Muscle layer of colon (tissue), 2 donors: ENCODE data around the gene DGKD.

Source experiments
- H3K27ac ChIP-seq: one replicate; pipeline ENCODE4 v1.7.0; 2013; ENCODE audit warnings: low read depth, mild to moderate bottlenecking, low read length, moderate library complexity
- H3K27me3 ChIP-seq, 2 donors: one replicate each; pipeline ENCODE4 v1.7.0; 2013; ENCODE audit warnings: low read length in 2 of 2, mild to moderate bottlenecking in 2 of 2; ENCODE audit not compliant: insufficient read depth in 2 of 2, control insufficient read depth in 1 of 2
- H3K36me3 ChIP-seq: one replicate; pipeline ENCODE4 v1.7.0; 2013; ENCODE audit warnings: mild to moderate bottlenecking, low read length; ENCODE audit not compliant: insufficient read depth
- H3K4me1 ChIP-seq: one replicate; pipeline ENCODE4 v1.7.0; 2013; ENCODE audit warnings: mild to moderate bottlenecking, low read length; ENCODE audit not compliant: insufficient read depth
- H3K4me3 ChIP-seq, 2 donors: one replicate each; pipeline ENCODE4 v1.7.0; 2013; ENCODE audit warnings: low read length in 2 of 2, low read depth in 1 of 2, mild to moderate bottlenecking in 1 of 2, moderate library complexity in 1 of 2
- H3K9ac ChIP-seq: one replicate; pipeline ENCODE4 v1.7.0; 2013; ENCODE audit warnings: low read length
- H3K9me3 ChIP-seq: one replicate; pipeline ENCODE4 v1.7.0; 2013; ENCODE audit warnings: mild to moderate bottlenecking, low read length
- donor health status: abdominal sarcoma.
- donor health status: Adenocarcinoma of cecum.

Gene DGKD

DNA sequence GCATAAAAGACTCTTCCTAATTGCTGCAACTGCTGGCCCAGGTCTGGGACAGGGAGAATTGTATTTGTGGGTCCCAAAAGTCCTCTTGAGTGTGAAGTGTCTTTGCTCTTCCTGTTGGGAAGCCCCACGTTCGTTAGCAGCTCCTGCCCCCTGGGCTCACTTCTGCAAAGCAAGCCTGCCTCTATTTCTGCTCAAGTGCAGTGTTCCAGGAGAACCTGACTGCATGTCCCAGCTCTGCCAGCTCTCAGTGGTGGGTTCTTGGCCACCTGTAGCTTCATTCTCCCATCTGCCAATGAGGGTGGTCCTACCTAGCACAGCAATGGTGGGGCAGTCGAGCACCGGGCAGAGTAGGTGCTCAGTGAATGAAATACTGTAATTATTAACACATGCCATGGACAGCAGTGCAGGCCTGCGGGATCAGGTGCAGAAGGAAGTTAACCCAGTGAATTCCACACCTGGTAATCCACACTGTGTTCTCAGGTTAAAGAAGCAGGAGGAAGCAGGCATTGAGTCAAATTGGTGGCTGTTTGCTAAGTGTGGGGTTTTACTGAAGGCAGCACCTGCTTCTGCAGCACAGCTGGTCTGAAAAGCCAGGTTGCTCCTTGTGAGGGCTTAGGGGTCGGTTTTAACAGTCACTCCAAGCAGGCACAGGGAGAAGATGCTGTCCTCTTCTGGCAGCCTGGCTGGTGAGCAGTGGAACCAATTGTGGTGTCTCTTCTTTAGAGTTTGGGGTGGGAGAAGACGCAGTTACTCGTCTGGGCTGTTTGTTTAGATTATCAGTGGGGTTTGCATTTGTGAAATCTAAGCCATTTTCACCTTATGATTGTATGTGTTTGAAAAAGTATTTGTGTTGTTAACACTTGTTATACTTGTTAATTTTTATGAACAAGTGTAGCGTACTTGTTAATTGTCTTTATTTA lies 54.3 kb downstream of the DGKD start:
- Histone ChIP-seq H3K27ac (no peak overlapping the region), H3K9ac (no peak overlapping the region), H3K4me3 (no peak overlapping the region), H3K36me3 (peaks cover 6% of the 10 kb centered on the region), H3K4me1 (peaks cover 6% of the 10 kb centered on the region), H3K27me3 (no peaks in the 10 kb centered on the region), H3K9me3 (no peaks in the 10 kb centered on the region)

DNA sequence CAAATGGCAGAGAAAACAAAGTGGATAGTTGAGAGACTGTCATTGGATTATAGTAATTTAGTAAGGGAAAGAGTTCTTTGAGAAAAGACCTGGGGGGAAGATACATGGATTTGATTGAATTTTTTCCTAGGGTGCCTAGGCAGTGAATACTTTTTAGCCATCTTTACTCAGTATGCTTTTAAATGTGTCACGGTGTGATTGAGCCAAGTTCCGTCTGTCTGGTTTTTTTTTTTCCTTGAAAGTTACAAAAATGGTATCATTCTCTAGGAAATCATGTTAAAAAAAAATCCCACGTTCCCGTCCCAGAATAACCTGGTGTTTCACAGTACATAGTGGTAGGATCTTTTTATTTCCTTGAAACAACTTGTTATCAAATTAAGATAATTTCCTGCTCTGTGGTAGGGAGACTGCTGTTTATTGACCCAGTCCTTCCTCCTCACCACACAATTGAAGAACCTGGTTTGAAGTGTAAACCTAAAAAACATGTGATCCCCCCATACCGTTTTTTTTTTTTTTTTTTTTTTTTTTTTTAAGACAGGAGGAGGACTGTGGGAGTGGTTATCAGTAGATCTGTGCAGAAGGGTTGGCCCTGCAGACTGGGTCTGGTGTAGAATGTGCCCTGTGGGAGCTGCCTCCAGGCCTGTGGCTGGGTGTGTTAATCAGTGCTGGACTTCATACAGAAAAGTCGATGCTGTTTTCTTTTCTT lies 55.1 kb downstream of the DGKD start:
- Histone ChIP-seq H3K27me3 (no peaks in the 10 kb centered on the region), H3K9ac (no peak overlapping the region), H3K4me1 (peaks cover 14% of the 10 kb centered on the region), H3K9me3 (no peaks in the 10 kb centered on the region), H3K36me3 (peaks cover 6% of the 10 kb centered on the region), H3K4me3 (no peak overlapping the region), H3K27ac (no peak overlapping the region)

DNA sequence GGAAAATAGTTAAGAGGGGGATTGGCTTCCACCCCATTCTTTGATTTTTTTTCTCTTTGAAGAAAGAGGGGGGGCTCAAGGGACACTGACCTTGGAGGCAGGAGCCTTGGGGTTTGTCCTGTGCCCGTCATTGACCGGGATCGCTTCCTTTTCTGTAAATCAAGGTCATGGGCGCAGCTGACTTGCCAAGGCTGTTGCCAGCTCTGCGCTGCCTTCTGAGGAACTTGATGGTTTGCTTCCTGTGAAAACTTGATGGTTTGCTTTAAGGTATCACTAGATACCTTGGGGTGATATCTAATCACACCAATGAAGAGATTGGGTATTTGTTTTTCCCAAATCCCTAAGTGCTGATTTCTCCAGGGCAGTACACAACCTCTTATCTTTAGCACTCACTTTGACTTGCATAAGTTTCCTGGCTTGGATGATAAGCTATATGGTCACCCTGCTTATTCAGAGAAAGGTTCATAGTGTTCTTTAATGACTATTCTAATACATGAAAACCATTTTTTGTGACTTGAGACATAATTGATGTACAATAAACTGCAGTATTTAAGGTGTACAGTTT lies 56.0 kb downstream of the DGKD start:
- Histone ChIP-seq H3K27me3 (no peaks in the 10 kb centered on the region), H3K4me3 (no peak overlapping the region), H3K27ac (no peak overlapping the region), H3K9me3 (no peaks in the 10 kb centered on the region), H3K36me3 (peaks cover 6% of the 10 kb centered on the region), H3K4me1 (peaks cover 22% of the 10 kb centered on the region), H3K9ac (no peak overlapping the region)

DNA sequence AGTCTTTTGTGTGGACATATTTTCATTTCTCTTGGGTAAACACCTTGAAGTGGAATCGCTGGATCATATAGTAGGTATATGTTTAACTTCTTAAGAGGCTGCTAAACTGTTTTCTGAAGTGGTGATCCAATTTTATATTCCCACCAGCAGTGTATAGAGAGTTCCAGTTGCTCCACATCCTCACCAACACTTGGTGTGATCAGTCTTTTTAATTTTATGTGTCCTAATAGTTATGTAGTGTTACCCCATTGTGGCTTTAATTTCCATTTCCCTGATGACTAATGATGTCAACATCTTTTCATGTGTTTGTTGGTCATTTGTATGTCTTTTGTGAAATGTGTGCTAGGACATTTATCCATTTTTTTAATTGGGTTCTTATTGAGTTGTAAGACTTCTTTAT lies 56.9 kb downstream of the DGKD start:
- no peaks in the 10 kb centered on the region for H3K9me3 ChIP-seq
- no peaks in the 10 kb centered on the region for H3K27me3 ChIP-seq
- H3K4me3 ChIP-seq = no peak overlapping the region
- H3K36me3 ChIP-seq = peaks cover 3% of the 10 kb centered on the region
- peaks cover 24% of the 10 kb centered on the region for H3K4me1 ChIP-seq
- H3K9ac ChIP-seq = no peak overlapping the region
- no peak overlapping the region for H3K27ac ChIP-seq

DNA sequence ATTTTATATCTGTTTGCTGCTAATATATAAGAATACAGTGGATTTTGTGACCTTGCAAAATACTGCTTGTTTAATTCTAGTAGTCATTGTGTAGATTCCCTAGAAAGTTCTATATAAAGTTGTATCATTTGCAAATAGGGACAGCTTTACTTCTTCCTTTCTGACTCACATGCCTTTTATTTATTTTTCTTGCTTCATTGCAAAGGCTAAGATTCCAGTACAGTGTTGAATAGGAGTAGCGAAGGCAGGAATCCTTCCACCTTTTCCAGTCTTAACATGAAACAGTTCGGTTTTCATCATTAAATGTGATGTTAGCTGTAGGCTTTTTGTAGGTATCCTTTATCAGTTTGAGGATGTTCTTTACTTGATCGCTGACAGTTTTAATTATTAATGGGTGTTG lies 58.1 kb downstream of the DGKD start:
- no peaks in the 10 kb centered on the region for H3K36me3 ChIP-seq
- H3K4me1 ChIP-seq = peaks cover 24% of the 10 kb centered on the region
- H3K27me3 ChIP-seq = no peaks in the 10 kb centered on the region
- no peak overlapping the region for H3K27ac ChIP-seq
- H3K9ac ChIP-seq = no peak overlapping the region
- H3K4me3 ChIP-seq = no peak overlapping the region
- H3K9me3 ChIP-seq = no peaks in the 10 kb centered on the region

DNA sequence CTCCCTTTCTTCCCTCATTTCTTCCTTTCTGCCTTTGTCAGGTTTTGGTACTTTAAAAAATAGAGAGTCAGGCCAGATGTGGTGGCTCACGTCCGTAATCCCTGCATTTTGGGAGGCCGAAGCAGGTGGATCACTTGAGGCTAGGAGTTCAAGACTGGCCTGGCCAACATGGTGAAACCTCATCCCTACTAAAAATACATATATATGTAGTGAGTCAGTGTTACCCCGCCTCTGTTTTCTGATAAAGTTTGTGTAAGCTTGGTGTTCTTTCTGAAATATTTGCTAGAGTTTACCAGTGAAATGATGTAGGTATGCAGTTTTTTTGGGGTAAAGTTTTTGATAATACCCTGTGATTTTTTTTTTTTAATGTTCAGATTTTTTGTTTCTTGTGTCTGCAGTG lies 58.8 kb downstream of the DGKD start:
- no peaks in the 10 kb centered on the region for H3K36me3 ChIP-seq
- peaks cover 24% of the 10 kb centered on the region for H3K4me1 ChIP-seq
- H3K27me3 ChIP-seq = no peaks in the 10 kb centered on the region
- H3K9ac ChIP-seq = no peak overlapping the region
- no peak overlapping the region for H3K4me3 ChIP-seq
- no peak overlapping the region for H3K27ac ChIP-seq
- H3K9me3 ChIP-seq = no peaks in the 10 kb centered on the region

DNA sequence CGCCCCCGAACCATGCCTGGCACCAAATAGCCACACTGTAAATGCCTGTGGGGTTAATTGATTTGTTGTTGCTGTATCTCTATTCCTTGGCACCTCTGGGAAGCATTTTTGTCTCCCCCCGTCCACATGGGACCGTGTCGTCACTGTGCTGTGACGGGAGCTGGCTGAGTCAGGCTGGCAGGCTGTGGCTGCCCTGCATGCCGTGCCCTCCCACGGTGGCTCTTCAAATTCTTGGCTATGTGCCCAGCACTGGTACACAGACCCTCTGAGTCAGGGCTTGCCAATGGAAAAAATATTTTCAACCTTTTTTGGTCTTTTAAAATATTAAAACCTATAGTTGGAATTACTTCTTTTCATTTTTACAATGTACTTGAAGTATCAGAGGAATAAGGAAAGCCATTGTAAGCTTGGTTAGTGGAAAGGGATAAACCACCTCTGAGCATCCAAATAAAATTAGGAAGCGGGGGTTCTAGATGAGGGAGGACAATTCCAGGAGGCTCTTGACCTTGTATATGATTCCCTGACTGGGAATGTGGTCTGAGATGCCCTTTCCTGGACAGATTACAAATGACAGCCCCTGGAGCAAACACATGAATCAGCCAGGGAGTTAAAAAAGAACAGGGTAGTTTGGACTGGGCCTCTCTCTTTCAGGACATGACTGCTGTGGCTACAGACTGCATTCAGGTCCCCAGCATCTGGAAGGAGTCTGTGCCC lies 59.4 kb downstream of the DGKD start:
- Histone ChIP-seq H3K4me3 (no peak overlapping the region), H3K27me3 (no peaks in the 10 kb centered on the region), H3K27ac (no peak overlapping the region)

DNA sequence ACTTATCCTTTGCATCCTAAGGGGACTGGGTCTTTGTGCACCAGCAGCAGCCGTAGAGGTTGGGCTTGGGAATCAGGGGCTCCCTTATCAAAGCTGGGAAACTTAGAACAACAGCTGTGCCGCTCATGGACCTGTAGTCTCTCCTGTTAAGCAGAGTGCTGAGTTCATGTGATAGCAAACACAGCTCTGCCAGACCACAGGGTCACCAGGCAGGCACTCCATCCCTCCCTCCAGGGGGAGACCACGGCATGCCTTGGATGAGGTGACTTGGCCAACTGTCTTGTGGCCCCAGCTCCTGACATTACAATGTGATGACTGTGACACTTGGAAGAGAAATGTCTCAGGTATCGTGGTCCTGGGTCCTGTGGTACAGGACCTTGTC lies 60.0 kb downstream of the DGKD start:
- H3K27me3 ChIP-seq = no peaks in the 10 kb centered on the region
- peaks cover 33% of the 10 kb centered on the region for H3K4me1 ChIP-seq
- H3K4me3 ChIP-seq = no peak overlapping the region
- H3K9me3 ChIP-seq = no peaks in the 10 kb centered on the region
- no peak overlapping the region for H3K9ac ChIP-seq
- no peak overlapping the region for H3K27ac ChIP-seq
- H3K36me3 ChIP-seq = no peaks in the 10 kb centered on the region

More for the DNA sequence above, 59.4 kb downstream of the DGKD start:
- no peaks in the 10 kb centered on the region for H3K9me3 ChIP-seq
- no peaks in the 10 kb centered on the region for H3K36me3 ChIP-seq
- H3K4me1 ChIP-seq = peaks cover 28% of the 10 kb centered on the region
- H3K9ac ChIP-seq = no peak overlapping the region

DNA sequence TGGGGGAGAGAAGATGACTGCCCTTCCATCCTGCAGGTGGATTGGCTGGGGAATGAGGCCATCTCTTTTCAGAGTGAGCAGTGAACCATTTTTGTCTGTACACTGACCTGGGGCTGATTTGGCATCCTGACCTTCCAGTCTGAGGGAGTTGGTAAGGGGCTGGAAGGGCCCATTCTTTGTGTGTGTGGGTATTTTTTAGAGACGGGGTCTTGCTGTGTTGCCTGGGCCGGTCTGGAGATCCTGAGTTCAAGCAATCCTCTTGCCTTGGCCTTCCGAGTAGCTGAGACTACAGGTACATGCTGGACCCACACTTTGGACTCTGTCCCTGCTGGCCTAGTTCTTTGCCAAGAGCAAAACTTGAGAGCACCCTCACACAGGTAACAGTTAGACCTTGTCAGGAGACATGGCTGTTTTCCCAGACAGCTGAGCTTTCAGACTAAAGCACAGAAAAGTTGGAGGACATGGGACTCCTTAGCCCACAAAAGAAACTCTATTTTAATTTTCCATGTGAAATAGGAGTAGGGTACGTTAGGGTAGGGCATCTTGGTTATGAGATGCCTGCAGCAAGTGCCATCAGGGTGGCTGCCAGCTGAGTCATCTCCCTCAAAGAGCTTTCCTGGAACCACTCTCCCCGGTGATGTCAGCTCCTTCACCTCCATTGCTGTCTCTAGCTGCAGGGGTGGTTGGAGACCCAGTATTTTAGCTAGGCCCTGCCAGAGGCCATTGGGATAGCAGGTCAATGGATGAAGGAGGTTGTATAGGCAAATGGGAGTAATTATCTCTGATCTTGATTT lies 60.7 kb downstream of the DGKD start:
- Histone ChIP-seq H3K36me3 (no peaks in the 10 kb centered on the region), H3K9me3 (no peaks in the 10 kb centered on the region), H3K4me3 (no peak overlapping the region), H3K27me3 (no peaks in the 10 kb centered on the region), H3K9ac (no peak overlapping the region), H3K27ac (peak overlapping the region; percentile 27), H3K4me1 (peaks cover 40% of the 10 kb centered on the region)

DNA sequence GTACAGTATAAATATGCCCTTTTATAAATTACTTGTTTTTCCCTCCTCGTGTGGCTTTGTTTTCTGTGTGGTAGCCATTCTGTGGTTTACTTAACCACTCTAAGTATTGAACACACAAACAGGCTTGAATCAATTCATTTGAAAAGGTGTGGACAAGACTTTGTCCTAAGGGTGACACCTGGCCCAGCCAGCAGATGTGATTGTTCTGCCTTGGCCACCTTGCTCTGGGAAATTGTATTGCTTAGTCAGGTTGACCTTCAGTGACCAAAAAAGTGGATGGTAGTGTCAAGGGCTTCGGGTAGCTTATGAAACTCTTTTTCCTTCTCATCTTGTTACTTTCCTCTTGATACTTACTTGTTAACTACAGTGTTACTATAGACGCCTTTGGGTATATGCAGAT lies 61.9 kb downstream of the DGKD start:
- Histone ChIP-seq H3K9me3 (no peaks in the 10 kb centered on the region), H3K4me1 (peaks cover 45% of the 10 kb centered on the region), H3K27me3 (no peaks in the 10 kb centered on the region), H3K27ac (no peak overlapping the region), H3K9ac (no peak overlapping the region), H3K36me3 (no peaks in the 10 kb centered on the region), H3K4me3 (no peak overlapping the region)
